ENCODE measurements around the gene HOMER3.

- TF ChIP-seq CTCF (IDR thresholded peaks at IDR 0.05; ENCODE audit: low read length) (no peak), EZH2 (IDR thresholded peaks at IDR 0.05; ENCODE audit: borderline replicate concordance, low read length) (no peak)
Observed at GRCh38 chr19:18943465-18943864, 2.4 kb upstream of the HOMER3 start.

Measured in OCI-LY1 (cell line).